HG03025 (cell line): ENCODE data around the gene C3orf62.

Source experiments
- ATAC-seq: cut with Tn5 transposase; IDR thresholded peaks from one replicate; pipeline ENCODE4 v1.9.1; 2021; ENCODE audit warnings: mild to moderate bottlenecking, moderate library complexity; ENCODE audit not compliant: unreplicated experiment, low FRiP score

The C3orf62 gene

GRCh38 chr3:49276475-49277382 lies at the start of gene C3orf62:
C3orf62 (minus strand) TSS chr3:49277232; CDS start chr3:49276872, 360 bp downstream.
- ATAC-seq: peak; percentile 70

- no peak for ATAC-seq
Measured at GRCh38 chr3:49324768-49325167, 47.7 kb upstream of the C3orf62 start.

- no peak for ATAC-seq
Measured at GRCh38 chr3:49316696-49317457, 39.8 kb upstream of the C3orf62 start.

- ATAC-seq: no peak
Measured at GRCh38 chr3:49313896-49314688, 37.1 kb upstream of the C3orf62 start.

GRCh38 chr3:49311283-49311682 lies 34.3 kb upstream of the C3orf62 start:
- no peak for ATAC-seq

GRCh38 chr3:49310677-49311076 lies 33.6 kb upstream of the C3orf62 start:
- no peak for ATAC-seq

GRCh38 chr3:49305608-49306007 lies 28.6 kb upstream of the C3orf62 start:
- no peak for ATAC-seq

GRCh38 chr3:49302613-49303012 lies 25.6 kb upstream of the C3orf62 start:
- no peak for ATAC-seq

GRCh38 chr3:49300595-49300994 lies 23.6 kb upstream of the C3orf62 start:
- no peak for ATAC-seq

GRCh38 chr3:49298511-49298910 lies 21.5 kb upstream of the C3orf62 start:
- ATAC-seq: no peak

GRCh38 chr3:49296781-49297411 lies 19.9 kb upstream of the C3orf62 start:
- no peak for ATAC-seq

GRCh38 chr3:49295489-49296058 lies 18.5 kb upstream of the C3orf62 start:
- no peak for ATAC-seq

GRCh38 chr3:49294343-49294742 lies 17.3 kb upstream of the C3orf62 start:
- ATAC-seq: no peak

- no peak for ATAC-seq
Measured at GRCh38 chr3:49283997-49284396, 7.0 kb upstream of the C3orf62 start.

- no peak for ATAC-seq
Measured at GRCh38 chr3:49279376-49279775, 2.3 kb upstream of the C3orf62 start.

- ATAC-seq: no peak
Measured at GRCh38 chr3:49278548-49278947, 1.5 kb upstream of the C3orf62 start.

- no peak for ATAC-seq
Measured at GRCh38 chr3:49277383-49277775, 347 bp upstream of the C3orf62 start.

- ATAC-seq: no peak
Measured at GRCh38 chr3:49273825-49274532, 3.1 kb downstream of the C3orf62 start.

GRCh38 chr3:49271047-49271446 lies 6.0 kb downstream of the C3orf62 start:
- ATAC-seq: no peak
